ENCODE results near the gene PIM3.

Gene PIM3

GRCh38 chr22:50008151-50009040 is 47.8 kb downstream of the PIM3 start:
- H3K4me3 ChIP-seq (ENCODE audit: control insufficient read depth, low read depth, low read length) = no peak overlapping the region
- no peak for TF ChIP-seq CTCF (IDR thresholded peaks at IDR 0.05; ENCODE audit: control insufficient read depth, insufficient read depth, low read depth, low read length, missing control alignments)
- DNase-seq (ENCODE audit: low read depth) = no peak

- no peak for DNase-seq (ENCODE audit: low read depth)
- TF ChIP-seq CTCF (IDR thresholded peaks at IDR 0.05; ENCODE audit: control insufficient read depth, insufficient read depth, low read depth, low read length, missing control alignments) = no peak
- no peak overlapping the region for H3K4me3 ChIP-seq (ENCODE audit: control insufficient read depth, low read depth, low read length)
These were observed 48.7 kb downstream of the PIM3 start for GRCh38 chr22:50009251-50009650.

GRCh38 chr22:50009765-50010675 is 49.4 kb downstream of the PIM3 start:
- DNase-seq (ENCODE audit: low read depth) = no peak
- no peak overlapping the region for H3K4me3 ChIP-seq (ENCODE audit: control insufficient read depth, low read depth, low read length)
- TF ChIP-seq CTCF (IDR thresholded peaks at IDR 0.05; ENCODE audit: control insufficient read depth, insufficient read depth, low read depth, low read length, missing control alignments) = no peak

GRCh38 chr22:50010676-50011446 is 50.3 kb downstream of the PIM3 start:
- H3K4me3 ChIP-seq (ENCODE audit: control insufficient read depth, low read depth, low read length) = no peak overlapping the region
- no peak for DNase-seq (ENCODE audit: low read depth)
- no peak for TF ChIP-seq CTCF (IDR thresholded peaks at IDR 0.05; ENCODE audit: control insufficient read depth, insufficient read depth, low read depth, low read length, missing control alignments)

- no peak for TF ChIP-seq CTCF (IDR thresholded peaks at IDR 0.05; ENCODE audit: control insufficient read depth, insufficient read depth, low read depth, low read length, missing control alignments)
- no peak for DNase-seq (ENCODE audit: low read depth)
These were observed 51.1 kb downstream of the PIM3 start for GRCh38 chr22:50011447-50012210.

More at GRCh38 chr22:50011447-50012210, 51.1 kb downstream of the PIM3 start:
- no peak overlapping the region for H3K4me3 ChIP-seq (ENCODE audit: control insufficient read depth, low read depth, low read length)

Measured in AG09309 (cell line).